ENCODE data around the gene DOCK2. TPM values are rescaled to one million over a fixed set of nuclear protein-coding genes. Genes with fewer than 3 reads are reported as not detected.

The DOCK2 gene
- total RNA-seq, 6 donors from 2014 or later: 46.7 to 150 (median 73.8) TPM

DNA sequence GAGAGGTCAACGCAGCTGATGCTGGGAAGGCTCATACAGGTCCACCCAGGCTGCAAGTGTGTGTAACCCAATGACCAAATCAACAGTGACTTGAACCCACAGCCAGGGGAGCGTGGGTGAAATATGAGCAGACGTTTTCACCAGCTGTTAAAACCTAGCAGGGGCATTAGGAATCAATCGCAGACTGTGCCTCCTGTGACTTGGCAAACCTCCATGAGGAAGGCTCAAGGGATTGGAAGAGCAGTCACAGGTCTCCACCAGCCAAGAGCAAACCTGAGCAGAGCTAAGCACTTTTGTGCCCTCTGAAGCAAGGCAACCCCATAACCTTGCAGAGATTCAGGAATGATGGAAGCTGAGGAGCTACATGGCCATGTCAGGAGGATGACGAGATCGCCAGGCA, 317.7 kb downstream of the DOCK2 start:
- DNase-seq (no peak), ATAC-seq (ENCODE audit: low FRiP score in 2 of 2) (no peak)
- Histone ChIP-seq H3K4me3 (no peak overlapping the region), H3K27me3 (no peaks in the 10 kb centered on the region), H3K36me3 (no peaks in the 10 kb centered on the region), H3K27ac (no peak overlapping the region), H3K9me3 (no peaks in the 10 kb centered on the region), H3K4me1 (no peaks in the 10 kb centered on the region)
- 87 to 94% methylated on average over 5 to 6 of the region's 6 CpGs for WGBS, 2 donors
- no peak for TF ChIP-seq POLR2A (IDR thresholded peaks at IDR 0.05)
- no peak for TF ChIP-seq EP300 (IDR thresholded peaks at IDR 0.05)
- TF ChIP-seq, protein P1, sequence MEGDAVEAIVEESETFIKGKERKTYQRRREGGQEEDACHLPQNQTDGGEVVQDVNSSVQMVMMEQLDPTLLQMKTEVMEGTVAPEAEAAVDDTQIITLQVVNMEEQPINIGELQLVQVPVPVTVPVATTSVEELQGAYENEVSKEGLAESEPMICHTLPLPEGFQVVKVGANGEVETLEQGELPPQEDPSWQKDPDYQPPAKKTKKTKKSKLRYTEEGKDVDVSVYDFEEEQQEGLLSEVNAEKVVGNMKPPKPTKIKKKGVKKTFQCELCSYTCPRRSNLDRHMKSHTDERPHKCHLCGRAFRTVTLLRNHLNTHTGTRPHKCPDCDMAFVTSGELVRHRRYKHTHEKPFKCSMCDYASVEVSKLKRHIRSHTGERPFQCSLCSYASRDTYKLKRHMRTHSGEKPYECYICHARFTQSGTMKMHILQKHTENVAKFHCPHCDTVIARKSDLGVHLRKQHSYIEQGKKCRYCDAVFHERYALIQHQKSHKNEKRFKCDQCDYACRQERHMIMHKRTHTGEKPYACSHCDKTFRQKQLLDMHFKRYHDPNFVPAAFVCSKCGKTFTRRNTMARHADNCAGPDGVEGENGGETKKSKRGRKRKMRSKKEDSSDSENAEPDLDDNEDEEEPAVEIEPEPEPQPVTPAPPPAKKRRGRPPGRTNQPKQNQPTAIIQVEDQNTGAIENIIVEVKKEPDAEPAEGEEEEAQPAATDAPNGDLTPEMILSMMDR (IDR thresholded peaks at IDR 0.05): no peak
- no peak for TF ChIP-seq POLR2AphosphoS5 (IDR thresholded peaks at IDR 0.05)

DNA sequence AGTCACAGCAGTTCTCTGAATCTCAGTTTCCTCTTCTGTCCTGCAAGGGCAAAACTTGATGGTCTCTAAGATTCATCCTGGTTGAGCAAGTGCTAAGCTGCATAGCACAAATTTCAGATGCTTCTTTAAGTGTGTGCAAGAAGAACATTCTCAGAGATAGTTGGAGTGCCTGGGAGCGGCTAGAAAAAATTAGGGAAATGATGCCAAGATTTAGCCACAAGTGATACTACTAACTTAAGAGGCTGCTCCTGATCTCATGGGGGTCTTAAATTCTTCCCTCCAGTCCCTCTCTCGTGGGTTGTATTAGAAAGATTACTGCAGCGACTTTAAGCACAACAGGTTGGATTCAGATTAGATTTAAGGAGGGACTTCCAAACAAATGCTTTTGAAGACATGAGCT, 319.1 kb downstream of the DOCK2 start:
- TF ChIP-seq POLR2A (IDR thresholded peaks at IDR 0.05) (no peak), POLR2AphosphoS5 (IDR thresholded peaks at IDR 0.05) (no peak), EP300 (IDR thresholded peaks at IDR 0.05) (no peak)
- TF ChIP-seq, protein P1 (IDR thresholded peaks at IDR 0.05): no peak
- Histone ChIP-seq H3K4me1 (no peaks in the 10 kb centered on the region), H3K36me3 (no peaks in the 10 kb centered on the region), H3K4me3 (no peak overlapping the region), H3K9me3 (no peaks in the 10 kb centered on the region), H3K27me3 (no peaks in the 10 kb centered on the region), H3K27ac (no peak overlapping the region)
- ATAC-seq (ENCODE audit: low FRiP score in 2 of 2) (no peak), DNase-seq (no peak)
- WGBS, 2 donors: 70 to 76% methylated on average over 3 of the region's 3 CpGs

DNA sequence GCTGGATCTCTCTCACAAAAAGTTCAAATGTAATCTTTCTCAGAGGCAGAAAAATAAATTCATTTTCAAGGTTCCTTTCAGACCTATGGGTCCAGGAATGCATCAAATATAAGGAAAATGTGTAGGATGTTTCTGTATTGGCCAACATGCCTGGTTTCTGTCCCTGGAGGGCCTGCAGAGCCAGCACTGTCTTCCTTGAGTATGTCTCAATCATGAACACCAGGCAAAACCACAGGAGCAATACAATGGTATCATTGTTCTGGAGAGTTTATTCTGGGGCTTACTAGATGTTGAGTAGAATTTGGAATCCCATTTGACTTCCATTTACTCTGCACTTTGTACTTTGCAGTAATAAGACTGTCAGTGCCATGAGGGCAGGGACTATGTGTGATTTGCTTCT, 319.7 kb downstream of the DOCK2 start:
- no peak for ATAC-seq (ENCODE audit: low FRiP score in 2 of 2)
- H3K36me3 ChIP-seq: no peaks in the 10 kb centered on the region
- no peaks in the 10 kb centered on the region for H3K9me3 ChIP-seq
- TF ChIP-seq, protein P1 (IDR thresholded peaks at IDR 0.05): no peak
- TF ChIP-seq POLR2A (IDR thresholded peaks at IDR 0.05): no peak
- no peak for TF ChIP-seq POLR2AphosphoS5 (IDR thresholded peaks at IDR 0.05)
- TF ChIP-seq EP300 (IDR thresholded peaks at IDR 0.05): no peak
- no peak for DNase-seq
- H3K27ac ChIP-seq: no peak overlapping the region
- H3K27me3 ChIP-seq: no peaks in the 10 kb centered on the region
- H3K4me1 ChIP-seq: no peaks in the 10 kb centered on the region
- H3K4me3 ChIP-seq: no peak overlapping the region

DNA sequence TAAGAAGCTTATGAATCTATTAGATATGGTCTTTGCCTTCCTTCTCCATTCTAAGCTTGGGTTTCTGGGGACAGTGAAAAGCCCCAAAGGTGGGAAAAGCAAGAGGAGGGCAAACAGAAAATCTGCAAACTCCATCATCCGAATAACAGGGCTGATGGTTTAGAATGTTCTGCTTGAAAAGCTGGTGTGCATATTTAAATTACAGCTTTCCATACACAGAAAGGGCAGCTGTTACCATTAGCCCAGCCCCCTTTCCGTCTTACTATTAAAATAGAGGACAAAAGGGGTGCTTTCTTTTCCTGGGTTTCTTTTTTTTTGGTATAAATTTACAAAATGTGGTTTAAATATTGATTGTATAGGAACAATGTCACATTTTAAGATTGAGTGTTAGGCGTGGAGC, 321.2 kb downstream of the DOCK2 start:
- Histone ChIP-seq H3K27ac (no peak overlapping the region), H3K36me3 (no peaks in the 10 kb centered on the region), H3K9me3 (no peaks in the 10 kb centered on the region), H3K4me1 (no peaks in the 10 kb centered on the region), H3K27me3 (no peaks in the 10 kb centered on the region), H3K4me3 (no peak overlapping the region)
- DNase-seq: no peak
- ATAC-seq (ENCODE audit: low FRiP score in 2 of 2): no peak
- whole genome bisulfite sequencing, 2 donors: 71 to 76% methylated on average over 3 of the region's 3 CpGs
- TF ChIP-seq EP300 (IDR thresholded peaks at IDR 0.05): no peak
- TF ChIP-seq POLR2A (IDR thresholded peaks at IDR 0.05): no peak

DNA sequence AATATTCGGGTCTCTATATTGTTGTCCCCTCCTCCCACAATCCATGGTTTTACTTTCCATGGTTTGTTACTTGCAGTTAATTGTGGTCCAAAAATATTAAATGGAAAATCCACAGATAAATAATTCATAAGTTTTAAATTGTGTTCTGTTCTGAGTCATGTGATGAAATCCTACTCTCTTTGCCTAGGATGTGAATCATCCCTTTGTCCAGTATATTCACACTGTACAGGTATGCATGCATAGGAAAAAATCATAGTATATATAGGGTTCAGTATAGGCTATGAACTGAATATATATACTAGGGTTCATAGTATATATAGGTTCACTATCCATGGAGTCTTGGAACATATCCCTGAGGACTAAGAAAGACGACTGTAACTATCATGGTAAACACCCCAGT, 323.6 kb downstream of the DOCK2 start:
- no peak for ATAC-seq (ENCODE audit: low FRiP score in 2 of 2)
- Histone ChIP-seq H3K4me3 (no peak overlapping the region), H3K9me3 (no peaks in the 10 kb centered on the region), H3K36me3 (no peaks in the 10 kb centered on the region), H3K27me3 (no peaks in the 10 kb centered on the region), H3K4me1 (no peaks in the 10 kb centered on the region), H3K27ac (no peak overlapping the region)
- TF ChIP-seq EP300 (IDR thresholded peaks at IDR 0.05): no peak
- DNase-seq: no peak
- 87 to 90% methylated on average over 2 of the region's 2 CpGs for WGBS, 2 donors

DNA sequence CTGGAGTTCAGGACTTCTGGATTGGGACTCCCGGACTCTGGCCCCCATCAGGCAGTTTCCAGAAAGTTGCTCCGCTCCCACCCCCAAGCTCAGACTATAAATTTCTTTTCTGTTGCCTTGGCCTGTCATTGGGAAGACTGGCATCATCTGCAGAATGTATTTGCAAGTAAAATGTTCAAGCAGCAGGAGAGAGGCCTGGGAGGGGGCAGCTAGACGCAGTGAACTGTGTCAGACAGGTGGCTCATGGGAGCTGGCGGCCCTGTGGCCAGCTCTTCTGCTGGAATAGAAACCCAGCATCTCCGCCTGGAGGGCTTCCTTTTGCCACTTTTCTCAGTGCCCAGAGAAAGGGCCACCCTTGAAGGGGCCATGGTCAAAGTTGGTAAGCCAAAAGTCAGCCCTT, 327.2 kb downstream of the DOCK2 start:
- Histone ChIP-seq H3K27ac (no peak overlapping the region), H3K9me3 (no peaks in the 10 kb centered on the region), H3K27me3 (no peaks in the 10 kb centered on the region), H3K4me3 (no peak overlapping the region), H3K4me1 (no peaks in the 10 kb centered on the region), H3K36me3 (no peaks in the 10 kb centered on the region)
- ATAC-seq (ENCODE audit: low FRiP score in 2 of 2) (no peak), DNase-seq (no peak)
- TF ChIP-seq POLR2AphosphoS5 (IDR thresholded peaks at IDR 0.05) (no peak), POLR2A (IDR thresholded peaks at IDR 0.05) (no peak), EP300 (IDR thresholded peaks at IDR 0.05) (no peak)
- TF ChIP-seq, protein P1 (IDR thresholded peaks at IDR 0.05): no peak
- WGBS, 2 donors: 45 to 93% methylated on average over 2 to 5 of the region's 5 CpGs

All from upper lobe of left lung (tissue), 6 donors.